ENCODE data around the gene FBXL4. TPM values are rescaled to one million over a fixed set of nuclear protein-coding genes. Genes with fewer than 3 reads are reported as not detected.

The FBXL4 gene
- 11.7 and 11.8 TPM in 2 replicates for total RNA-seq
- polyA plus RNA-seq (2012), result 6.8 TPM

GRCh38 chr6:98947411-98948292 is at the start of gene FBXL4:
FBXL4 (minus strand) TSS chr6:98947946; CDS start chr6:98926988, 20,958 bp downstream.
- DNase-seq (ENCODE audit: low read depth), result peak; percentile 78

- DNase-seq (ENCODE audit: low read depth), result peak; percentile 18
These were observed 47.4 kb upstream of the FBXL4 start for GRCh38 chr6:98995116-98995515.

- no peak for DNase-seq (ENCODE audit: low read depth)
These were observed 44.8 kb upstream of the FBXL4 start for GRCh38 chr6:98992535-98992934.

GRCh38 chr6:98986071-98986615 is 38.4 kb upstream of the FBXL4 start:
- no peak for DNase-seq (ENCODE audit: low read depth)

- no peak for DNase-seq (ENCODE audit: low read depth)
These were observed 37.6 kb upstream of the FBXL4 start for GRCh38 chr6:98985391-98985790.

- no peak for DNase-seq (ENCODE audit: low read depth)
These were observed 36.4 kb upstream of the FBXL4 start for GRCh38 chr6:98984121-98984520.

GRCh38 chr6:98981473-98981872 is 33.7 kb upstream of the FBXL4 start:
- DNase-seq (ENCODE audit: low read depth), result no peak

GRCh38 chr6:98980819-98981218 is 33.1 kb upstream of the FBXL4 start:
- DNase-seq (ENCODE audit: low read depth), result no peak

GRCh38 chr6:98977671-98978292 is 30.0 kb upstream of the FBXL4 start:
- no peak for DNase-seq (ENCODE audit: low read depth)

GRCh38 chr6:98976674-98977385 is 29.1 kb upstream of the FBXL4 start:
- DNase-seq (ENCODE audit: low read depth), result no peak

- DNase-seq (ENCODE audit: low read depth), result no peak
These were observed 27.7 kb upstream of the FBXL4 start for GRCh38 chr6:98975421-98975820.

GRCh38 chr6:98974309-98974708 is 26.6 kb upstream of the FBXL4 start:
- no peak for DNase-seq (ENCODE audit: low read depth)

GRCh38 chr6:98973571-98973970 is 25.8 kb upstream of the FBXL4 start:
- DNase-seq (ENCODE audit: low read depth), result no peak

- no peak for DNase-seq (ENCODE audit: low read depth)
These were observed 23.6 kb upstream of the FBXL4 start for GRCh38 chr6:98971303-98971702.

- DNase-seq (ENCODE audit: low read depth), result no peak
These were observed 22.7 kb upstream of the FBXL4 start for GRCh38 chr6:98970469-98970868.

- DNase-seq (ENCODE audit: low read depth), result no peak
These were observed 19.9 kb upstream of the FBXL4 start for GRCh38 chr6:98967616-98968015.

GRCh38 chr6:98959631-98960030 is 11.9 kb upstream of the FBXL4 start:
- no peak for DNase-seq (ENCODE audit: low read depth)

GRCh38 chr6:98958776-98959175 is 11.0 kb upstream of the FBXL4 start:
- DNase-seq (ENCODE audit: low read depth), result no peak

GRCh38 chr6:98957450-98957849 is 9.7 kb upstream of the FBXL4 start:
- DNase-seq (ENCODE audit: low read depth), result peak; percentile 77

- no peak for DNase-seq (ENCODE audit: low read depth)
These were observed 1.8 kb upstream of the FBXL4 start for GRCh38 chr6:98949589-98949988.

- peak; percentile 28 for DNase-seq (ENCODE audit: low read depth)
These were observed 801 bp downstream of the FBXL4 start for GRCh38 chr6:98946879-98947410.
